Heart right ventricle (tissue), 16 donors: ENCODE measurements around the gene PPM1K. TPM values are rescaled to one million over a fixed set of nuclear protein-coding genes. Genes with fewer than 3 reads are reported as not detected.

ENCODE experiments used
- ATAC-seq, 8 donors: fragments of 200-7000 bp; cut with Tn5 transposase; one replicate each; pipeline ENCODE4 v1.9.1; 2020; ENCODE audit warnings: mild to moderate bottlenecking in 8 of 8, moderate library complexity in 8 of 8, moderate number of reproducible peaks in 1 of 8
- DNase-seq, 2 donors: peaks; one replicate each; pipeline ENCODE4 v3.0.0-alpha.2; 2020
- H3K27ac ChIP-seq, 10 donors: fragments of 200-600 bp; sonication (generic) in 2 of 10; one replicate each; pipeline versions ENCODE4 v1.5.0 to v1.8.0; 2020 to 2022; ENCODE audit warnings: mild to moderate bottlenecking in 3 of 10
- H3K27me3 ChIP-seq, 7 donors: fragments of 200-600 bp; one replicate each; pipeline ENCODE4 v1.8.0; 2021 to 2022; ENCODE audit warnings: mild to moderate bottlenecking in 2 of 7
- H3K36me3 ChIP-seq, 9 donors: fragments of 200-600 bp; sonication (generic) in 1 of 9; one replicate each; pipeline versions ENCODE4 v1.5.0 to v1.8.0; 2020 to 2022; ENCODE audit warnings: mild to moderate bottlenecking in 2 of 9
- H3K4me1 ChIP-seq, 9 donors: fragments of 200-600 bp; sonication (generic) in 1 of 9; one replicate each; pipeline versions ENCODE4 v1.5.0 to v1.8.0; 2020 to 2022; ENCODE audit warnings: mild to moderate bottlenecking in 4 of 9
- H3K4me3 ChIP-seq, 10 donors: fragments of 200-600 bp; sonication (generic) in 2 of 10; one replicate each; pipeline versions ENCODE4 v1.5.0 to v1.8.0; 2020 to 2022; ENCODE audit warnings: mild to moderate bottlenecking in 7 of 10, moderate library complexity in 2 of 10
- H3K9me3 ChIP-seq, 11 donors: fragments of 200-600 bp in 10 of 11; sonication (generic) in 2 of 11; one replicate each; pipeline versions ENCODE4 v1.5.0 to v1.8.0; 2013 to 2022; ENCODE audit warnings: mild to moderate bottlenecking in 2 of 11, control low read depth in 1 of 11, moderate library complexity in 1 of 11
- WGBS, 2 donors: extraction: QIAGEN DNeasy Blood & Tissue Kit; methylation state at CpG; one replicate each; pipeline ENCODE4 v1.1.7; 2013; ENCODE audit warnings: inconsistent platforms in 1 of 2; 5-methylcytosine and 5-hydroxymethylcytosine counted together
- intact Hi-C, 10 donors: fragments of 100-400 bp; cut with DNase I; formaldehyde crosslinking; loops; one replicate each; pipeline versions ENCODE4 v1.11.1 to v1.14.2; 2022
- polyA plus RNA-seq, 2 donors: library from polyadenylated mRNA; stranded (reverse); fragments of 200-250 nt; gene quantifications; one replicate each; pipeline ENCODE4 v1.2.3, GENCODE V29; 2013
- total RNA-seq, 10 donors: library from RNA; stranded (reverse); fragmentation: NEBNext Ultra II Directional in 3 of 10; extraction: Animal tissue kit (Norgen Biotek cat#: 25700) in 3 of 10; gene quantifications; one replicate each; pipeline versions ENCODE4 v1.2.1 to v1.2.4, GENCODE V29; 2021 to 2023
- TF ChIP-seq, protein P1 (sequence below), 9 donors: fragments of 200-600 bp; sonication (generic) in 2 of 9; IDR thresholded peaks; one replicate each; pipeline versions ENCODE4 v1.5.0 to v1.8.0; 2021 to 2022; ENCODE audit warnings: antibody characterized with exemption in 9 of 9, mild to moderate bottlenecking in 5 of 9, moderate library complexity in 1 of 9
- donor health status: Arrhythmogenic right ventricular cardiomyopathy.
- donor health status: ischemic (EF 13 %, LVEDD 7.1; RV severe dilation, severe dysfunction).
- donor health status: healthy with polysubstance abuse.
- donor health status: DM: no; HTN: yes; CAD: no.
- donor health status: DM: no; HTN: no; CAD: no.
- donor health status: ischemic (EF 25% LVEDD 6.9; RV normal size, moderate dysfunction).
- donor health status: ischemic (EF 25% LVEDD 5.7; RV mildly dilated, moderate dysfunction).
- donor health status: healthy.
- donor health status: DM: yes; HTN: yes; CAD: no.
- donor health status: Ischemic cardiomyopathy.
- donor health status: ischemic (EF 35%, LVEDD 5.7; RV mildly dilated, moderate dysfunction).
- donor health status: nonischemic (EF 11% LVEDD 7.7; RV severe dilation, severe dysfunction).
- donor health status: DM: yes; HTN: yes; CAD: no.
- donor health status: PGD.
- donor health status: ischemic (EF 29% LVEDD 5.4; RV normal size, mild dysfunction).
- donor health status: nonischemic (EF 23%, LVEDD 6.1; RV moderate dilation, normal function).

Gene PPM1K
- total and polyA plus RNA-seq, 12 donors: 47.4 to 357 (median 247) TPM

DNA sequence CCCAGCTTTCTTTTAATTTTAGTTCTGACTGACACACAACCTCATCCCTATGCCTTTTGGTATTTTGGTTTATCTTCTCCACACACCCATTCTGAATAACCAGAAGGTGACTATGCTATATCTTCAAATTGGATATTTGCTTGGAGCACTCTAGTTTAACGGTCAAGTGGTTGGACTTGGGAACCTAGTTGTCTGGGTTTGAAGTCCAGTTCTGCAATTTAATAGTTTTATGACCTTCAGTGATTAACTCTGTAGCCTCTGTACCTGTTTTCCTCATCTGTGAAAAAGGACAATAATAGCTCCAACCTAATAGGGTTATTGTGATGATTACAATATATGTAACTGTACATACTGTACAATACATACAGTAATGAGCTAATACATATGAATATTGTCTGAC, 20.0 kb downstream of the PPM1K start:
- intact Hi-C loops: no loop called here
- H3K27ac ChIP-seq: no peak overlapping the region
- H3K4me1 ChIP-seq: peaks cover 0 to 9% (median 0%) of the 10 kb centered on the region in 9 donors
- no peaks in the 10 kb centered on the region for H3K9me3 ChIP-seq
- no peaks in the 10 kb centered on the region for H3K27me3 ChIP-seq
- peaks cover 0 to 92% (median 68%) of the 10 kb centered on the region in 9 donors for H3K36me3 ChIP-seq
- TF ChIP-seq, protein P1, sequence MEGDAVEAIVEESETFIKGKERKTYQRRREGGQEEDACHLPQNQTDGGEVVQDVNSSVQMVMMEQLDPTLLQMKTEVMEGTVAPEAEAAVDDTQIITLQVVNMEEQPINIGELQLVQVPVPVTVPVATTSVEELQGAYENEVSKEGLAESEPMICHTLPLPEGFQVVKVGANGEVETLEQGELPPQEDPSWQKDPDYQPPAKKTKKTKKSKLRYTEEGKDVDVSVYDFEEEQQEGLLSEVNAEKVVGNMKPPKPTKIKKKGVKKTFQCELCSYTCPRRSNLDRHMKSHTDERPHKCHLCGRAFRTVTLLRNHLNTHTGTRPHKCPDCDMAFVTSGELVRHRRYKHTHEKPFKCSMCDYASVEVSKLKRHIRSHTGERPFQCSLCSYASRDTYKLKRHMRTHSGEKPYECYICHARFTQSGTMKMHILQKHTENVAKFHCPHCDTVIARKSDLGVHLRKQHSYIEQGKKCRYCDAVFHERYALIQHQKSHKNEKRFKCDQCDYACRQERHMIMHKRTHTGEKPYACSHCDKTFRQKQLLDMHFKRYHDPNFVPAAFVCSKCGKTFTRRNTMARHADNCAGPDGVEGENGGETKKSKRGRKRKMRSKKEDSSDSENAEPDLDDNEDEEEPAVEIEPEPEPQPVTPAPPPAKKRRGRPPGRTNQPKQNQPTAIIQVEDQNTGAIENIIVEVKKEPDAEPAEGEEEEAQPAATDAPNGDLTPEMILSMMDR (IDR thresholded peaks at IDR 0.05): no peak
- H3K4me3 ChIP-seq: no peak overlapping the region
- WGBS, 2 donors: 97% methylated on average over 1 of the region's 1 CpG
- DNase-seq: no peak
- no peak for ATAC-seq

DNA sequence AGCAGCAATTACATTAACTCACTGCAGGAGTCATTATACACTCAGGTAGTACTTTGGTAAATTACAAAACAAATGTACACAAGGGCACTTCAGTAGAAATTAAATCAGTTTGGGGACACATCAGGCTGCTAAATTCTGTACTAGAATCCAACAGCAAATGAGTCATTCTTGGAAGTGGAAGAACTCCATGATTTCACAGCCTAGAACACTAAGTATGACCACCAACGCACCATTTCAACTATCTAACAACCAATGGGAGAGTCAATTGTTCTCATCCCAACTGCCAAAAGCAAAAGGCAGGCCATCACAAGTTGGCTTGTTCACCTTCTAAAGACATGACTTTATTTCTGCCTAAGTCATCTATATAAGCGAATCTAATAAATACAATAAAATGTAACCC, 26.6 kb downstream of the PPM1K start:
- Histone ChIP-seq H3K4me1 (no peaks in the 10 kb centered on the region), H3K27ac (no peak overlapping the region), H3K4me3 (no peak overlapping the region), H3K36me3 (peaks cover 0 to 49% (median 22%) of the 10 kb centered on the region in 9 donors), H3K9me3 (no peaks in the 10 kb centered on the region), H3K27me3 (no peaks in the 10 kb centered on the region)
- intact Hi-C loops: no loop called here
- WGBS, 2 donors: 92% methylated on average over 2 of the region's 2 CpGs
- DNase-seq (no peak), ATAC-seq (no peak)
- TF ChIP-seq, protein P1 (IDR thresholded peaks at IDR 0.05): no peak

- intact Hi-C loops: no loop called here
- DNase-seq (no peak), ATAC-seq (peak in 2 of 8 donors; percentile 15 to 35)
- Histone ChIP-seq H3K36me3 (peaks cover 0 to 24% (median 10%) of the 10 kb centered on the region in 9 donors), H3K27ac (no peak overlapping the region), H3K4me1 (no peaks in the 10 kb centered on the region), H3K4me3 (no peak overlapping the region), H3K27me3 (no peaks in the 10 kb centered on the region), H3K9me3 (no peaks in the 10 kb centered on the region)
- TF ChIP-seq, protein P1 (IDR thresholded peaks at IDR 0.05): no peak
- 32 to 45% methylated on average over 2 of the region's 2 CpGs for WGBS, 2 donors
These were observed 29.2 kb downstream of the PPM1K start for GRCh38 chr4:88255111-88255510.

GRCh38 chr4:88251924-88252323, 32.4 kb downstream of the PPM1K start:
- no peaks in the 10 kb centered on the region for H3K36me3 ChIP-seq
- 85 to 86% methylated on average over 3 of the region's 3 CpGs for WGBS, 2 donors
- no peaks in the 10 kb centered on the region for H3K27me3 ChIP-seq
- no peak overlapping the region for H3K4me3 ChIP-seq
- H3K9me3 ChIP-seq: no peaks in the 10 kb centered on the region
- TF ChIP-seq, protein P1 (IDR thresholded peaks at IDR 0.05): no peak
- DNase-seq (no peak), ATAC-seq (peak in 2 of 8 donors; percentile 48 to 67)
- H3K4me1 ChIP-seq: no peaks in the 10 kb centered on the region
- intact Hi-C loops: no loop called here
- H3K27ac ChIP-seq: no peak overlapping the region
